ENCODE results near the gene MTMR2.

The MTMR2 gene

DNA sequence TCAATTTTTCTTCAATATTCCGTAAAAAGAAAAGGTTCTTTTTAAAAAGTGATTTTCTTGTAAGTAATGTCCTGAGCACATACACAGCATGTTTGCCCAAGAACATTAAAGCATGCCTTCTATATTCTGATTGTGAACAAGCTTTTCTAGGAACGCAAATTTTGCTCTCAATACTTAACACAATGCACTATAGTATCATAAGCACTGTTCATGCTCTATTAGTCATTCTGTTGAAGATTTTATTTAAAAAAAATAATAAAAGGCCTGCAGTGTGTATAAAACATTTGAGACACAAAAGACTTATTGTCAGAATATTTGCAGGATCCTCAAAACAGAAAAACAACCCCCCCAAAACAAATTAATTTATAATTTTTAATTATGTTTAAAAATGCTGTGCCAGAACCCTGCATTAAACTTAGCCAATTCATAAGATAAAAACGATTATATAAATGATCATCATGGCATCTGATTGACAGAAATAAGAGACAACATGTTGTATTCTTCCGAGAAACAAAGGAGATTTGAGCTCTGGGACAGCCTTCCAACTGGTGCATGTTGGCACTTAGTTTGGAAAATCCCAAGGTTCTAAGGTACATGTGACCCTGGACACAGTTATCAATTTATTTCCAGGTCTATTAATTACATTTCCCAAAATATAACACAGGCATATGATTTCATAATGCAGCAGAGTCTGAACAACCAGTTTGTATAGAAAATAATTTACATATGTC lies 13.1 kb downstream of the MTMR2 start:
- Histone ChIP-seq H3K27me3 (ENCODE audit: control insufficient read depth in 2 of 2, insufficient read depth in 2 of 2, low read length in 2 of 2) (no peaks in the 10 kb centered on the region), H3K27ac (ENCODE audit: low read depth in 2 of 2, low read length in 2 of 2) (no peak overlapping the region), H3K4me3 (ENCODE audit: low read length in 2 of 2) (no peak overlapping the region), H3K9me3 (ENCODE audit: control insufficient read depth in 2 of 2, low read length in 2 of 2) (no peaks in the 10 kb centered on the region), H3K36me3 (ENCODE audit: control insufficient read depth in 2 of 2, insufficient read depth in 2 of 2, low read length in 2 of 2) (no peaks in the 10 kb centered on the region), H3K4me1 (ENCODE audit: control insufficient read depth in 2 of 2, insufficient read depth in 2 of 2, low read length in 2 of 2) (no peaks in the 10 kb centered on the region), H3K9ac (ENCODE audit: low read depth in 1 of 2, low read length in 2 of 2) (no peak overlapping the region)

DNA sequence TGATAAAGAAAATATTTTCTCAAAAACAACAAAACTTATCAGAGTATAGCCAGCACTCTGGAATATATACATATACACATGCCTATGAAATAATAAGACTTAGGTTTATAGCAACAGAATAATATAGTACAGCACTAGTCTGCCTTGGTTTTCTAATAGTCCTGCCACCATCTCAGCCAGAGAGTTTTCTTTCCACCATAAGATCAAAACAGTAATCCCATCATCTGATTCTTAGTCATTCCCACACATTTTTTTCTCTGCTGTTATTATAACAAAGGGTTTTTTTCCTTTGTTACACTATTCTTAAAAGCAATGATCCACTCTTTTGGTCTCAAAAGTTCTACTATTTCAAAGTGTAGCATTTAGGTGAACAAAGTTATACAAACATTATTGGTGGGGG lies 15.1 kb downstream of the MTMR2 start:
- Histone ChIP-seq H3K27me3 (ENCODE audit: control insufficient read depth in 2 of 2, insufficient read depth in 2 of 2, low read length in 2 of 2) (no peaks in the 10 kb centered on the region), H3K4me1 (ENCODE audit: control insufficient read depth in 2 of 2, insufficient read depth in 2 of 2, low read length in 2 of 2) (no peaks in the 10 kb centered on the region), H3K27ac (ENCODE audit: low read depth in 2 of 2, low read length in 2 of 2) (no peak overlapping the region), H3K9me3 (ENCODE audit: control insufficient read depth in 2 of 2, low read length in 2 of 2) (no peaks in the 10 kb centered on the region), H3K36me3 (ENCODE audit: control insufficient read depth in 2 of 2, insufficient read depth in 2 of 2, low read length in 2 of 2) (no peaks in the 10 kb centered on the region), H3K9ac (ENCODE audit: low read depth in 1 of 2, low read length in 2 of 2) (no peak overlapping the region), H3K4me3 (ENCODE audit: low read length in 2 of 2) (no peak overlapping the region)

DNA sequence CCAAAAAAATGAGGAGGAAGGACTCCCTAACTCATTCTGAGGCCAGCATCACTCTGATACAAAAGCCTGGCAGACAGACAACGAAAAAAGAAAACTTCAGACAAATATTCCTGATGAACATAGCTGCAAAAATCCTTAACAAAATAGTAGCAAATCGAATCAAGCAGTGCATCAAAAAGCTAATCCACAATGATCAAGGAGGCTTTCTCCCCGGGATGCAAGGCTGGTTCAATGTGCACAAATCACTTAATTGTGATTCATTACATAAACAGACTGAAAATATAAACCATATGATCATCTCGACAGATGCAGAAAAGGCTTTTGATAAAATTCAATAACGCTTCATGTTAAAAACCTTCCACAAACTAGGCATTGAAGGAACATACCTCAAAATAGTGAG lies 16.4 kb downstream of the MTMR2 start:
- no peak overlapping the region for H3K27ac ChIP-seq (ENCODE audit: low read depth in 2 of 2, low read length in 2 of 2)
- H3K9ac ChIP-seq (ENCODE audit: low read depth in 1 of 2, low read length in 2 of 2), result no peak overlapping the region
- H3K9me3 ChIP-seq (ENCODE audit: control insufficient read depth in 2 of 2, low read length in 2 of 2), result no peaks in the 10 kb centered on the region
- H3K4me1 ChIP-seq (ENCODE audit: control insufficient read depth in 2 of 2, insufficient read depth in 2 of 2, low read length in 2 of 2), result no peaks in the 10 kb centered on the region
- H3K27me3 ChIP-seq (ENCODE audit: control insufficient read depth in 2 of 2, insufficient read depth in 2 of 2, low read length in 2 of 2), result no peaks in the 10 kb centered on the region
- H3K36me3 ChIP-seq (ENCODE audit: control insufficient read depth in 2 of 2, insufficient read depth in 2 of 2, low read length in 2 of 2), result no peaks in the 10 kb centered on the region
- no peak overlapping the region for H3K4me3 ChIP-seq (ENCODE audit: low read length in 2 of 2)

- no peak overlapping the region for H3K27ac ChIP-seq (ENCODE audit: low read depth in 2 of 2, low read length in 2 of 2)
Measured at GRCh38 chr11:95904009-95904650, 19.8 kb downstream of the MTMR2 start.

DNA sequence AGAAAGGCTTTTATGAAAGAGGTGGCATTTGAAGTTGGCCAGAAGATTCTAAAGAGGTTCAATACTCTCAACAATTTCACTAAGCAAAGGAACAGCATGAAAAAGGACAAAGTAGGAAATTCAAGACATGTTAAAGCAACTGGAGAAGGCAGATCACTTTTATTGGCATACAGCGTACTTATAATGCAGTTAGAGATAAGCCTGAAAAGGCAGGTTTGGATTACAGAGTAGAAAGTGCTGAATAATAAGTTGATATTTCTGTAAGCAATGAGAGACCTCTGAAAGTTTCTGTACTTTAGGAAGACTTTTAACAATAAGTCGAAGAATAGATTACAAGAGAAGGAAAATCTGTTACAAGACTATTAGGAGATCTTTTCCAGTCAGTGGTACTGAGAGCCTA lies 25.1 kb downstream of the MTMR2 start:
- Histone ChIP-seq H3K36me3 (ENCODE audit: control insufficient read depth in 2 of 2, insufficient read depth in 2 of 2, low read length in 2 of 2) (no peaks in the 10 kb centered on the region), H3K27ac (ENCODE audit: low read depth in 2 of 2, low read length in 2 of 2) (no peak overlapping the region), H3K9ac (ENCODE audit: low read depth in 1 of 2, low read length in 2 of 2) (no peak overlapping the region), H3K4me3 (ENCODE audit: low read length in 2 of 2) (no peak overlapping the region), H3K4me1 (ENCODE audit: control insufficient read depth in 2 of 2, insufficient read depth in 2 of 2, low read length in 2 of 2) (no peaks in the 10 kb centered on the region), H3K9me3 (ENCODE audit: control insufficient read depth in 2 of 2, low read length in 2 of 2) (no peaks in the 10 kb centered on the region), H3K27me3 (ENCODE audit: control insufficient read depth in 2 of 2, insufficient read depth in 2 of 2, low read length in 2 of 2) (no peaks in the 10 kb centered on the region)

More at GRCh38 chr11:95904009-95904650, 19.8 kb downstream of the MTMR2 start:
- Histone ChIP-seq H3K4me3 (ENCODE audit: low read length in 2 of 2) (no peak overlapping the region), H3K9ac (ENCODE audit: low read depth in 1 of 2, low read length in 2 of 2) (no peak overlapping the region), H3K36me3 (ENCODE audit: control insufficient read depth in 2 of 2, insufficient read depth in 2 of 2, low read length in 2 of 2) (no peaks in the 10 kb centered on the region), H3K4me1 (ENCODE audit: control insufficient read depth in 2 of 2, insufficient read depth in 2 of 2, low read length in 2 of 2) (no peaks in the 10 kb centered on the region), H3K27me3 (ENCODE audit: control insufficient read depth in 2 of 2, insufficient read depth in 2 of 2, low read length in 2 of 2) (no peaks in the 10 kb centered on the region), H3K9me3 (ENCODE audit: control insufficient read depth in 2 of 2, low read length in 2 of 2) (no peaks in the 10 kb centered on the region)

- H3K9me3 ChIP-seq (ENCODE audit: control insufficient read depth in 2 of 2, low read length in 2 of 2), result no peaks in the 10 kb centered on the region
- no peak overlapping the region for H3K9ac ChIP-seq (ENCODE audit: low read depth in 1 of 2, low read length in 2 of 2)
- no peaks in the 10 kb centered on the region for H3K36me3 ChIP-seq (ENCODE audit: control insufficient read depth in 2 of 2, insufficient read depth in 2 of 2, low read length in 2 of 2)
- H3K27ac ChIP-seq (ENCODE audit: low read depth in 2 of 2, low read length in 2 of 2), result no peak overlapping the region
- no peak overlapping the region for H3K4me3 ChIP-seq (ENCODE audit: low read length in 2 of 2)
- peaks cover 0 to 3% of the 10 kb centered on the region in 2 donors for H3K4me1 ChIP-seq (ENCODE audit: control insufficient read depth in 2 of 2, insufficient read depth in 2 of 2, low read length in 2 of 2)
- H3K27me3 ChIP-seq (ENCODE audit: control insufficient read depth in 2 of 2, insufficient read depth in 2 of 2, low read length in 2 of 2), result no peaks in the 10 kb centered on the region
Measured at GRCh38 chr11:95897731-95898130, 26.2 kb downstream of the MTMR2 start.

DNA sequence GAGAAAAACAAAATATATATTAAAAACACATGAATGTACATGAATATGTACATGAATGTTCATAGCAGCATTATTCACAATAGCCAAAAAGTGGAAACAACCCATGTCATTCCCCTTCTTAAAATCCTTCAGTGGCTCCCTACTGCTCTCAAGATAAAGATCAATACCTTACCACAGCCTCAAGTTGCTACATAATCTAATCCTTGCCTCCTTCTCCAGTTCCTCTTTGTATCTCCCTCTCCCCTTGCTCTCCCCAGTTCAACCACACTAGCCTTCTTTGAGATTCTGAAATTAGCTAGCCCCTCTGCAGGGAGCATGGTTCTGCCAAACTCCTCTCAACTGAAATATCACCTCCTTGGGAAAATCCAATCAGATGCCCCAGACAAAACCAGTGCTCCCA lies 28.1 kb downstream of the MTMR2 start:
- peaks cover 11 to 13% of the 10 kb centered on the region in 2 donors for H3K4me1 ChIP-seq (ENCODE audit: control insufficient read depth in 2 of 2, insufficient read depth in 2 of 2, low read length in 2 of 2)
- H3K36me3 ChIP-seq (ENCODE audit: control insufficient read depth in 2 of 2, insufficient read depth in 2 of 2, low read length in 2 of 2), result no peaks in the 10 kb centered on the region
- no peak overlapping the region for H3K27ac ChIP-seq (ENCODE audit: low read depth in 2 of 2, low read length in 2 of 2)
- no peaks in the 10 kb centered on the region for H3K27me3 ChIP-seq (ENCODE audit: control insufficient read depth in 2 of 2, insufficient read depth in 2 of 2, low read length in 2 of 2)
- H3K9me3 ChIP-seq (ENCODE audit: control insufficient read depth in 2 of 2, low read length in 2 of 2), result no peaks in the 10 kb centered on the region
- H3K4me3 ChIP-seq (ENCODE audit: low read length in 2 of 2), result no peak overlapping the region
- no peak overlapping the region for H3K9ac ChIP-seq (ENCODE audit: low read depth in 1 of 2, low read length in 2 of 2)

- no peaks in the 10 kb centered on the region for H3K36me3 ChIP-seq (ENCODE audit: control insufficient read depth in 2 of 2, insufficient read depth in 2 of 2, low read length in 2 of 2)
- no peak overlapping the region for H3K4me3 ChIP-seq (ENCODE audit: low read length in 2 of 2)
- peak overlapping the region; percentile 24 to 41 for H3K27ac ChIP-seq (ENCODE audit: low read depth in 2 of 2, low read length in 2 of 2)
- H3K4me1 ChIP-seq (ENCODE audit: control insufficient read depth in 2 of 2, insufficient read depth in 2 of 2, low read length in 2 of 2), result peaks cover 11 to 13% of the 10 kb centered on the region in 2 donors
- no peak overlapping the region for H3K9ac ChIP-seq (ENCODE audit: low read depth in 1 of 2, low read length in 2 of 2)
- H3K27me3 ChIP-seq (ENCODE audit: control insufficient read depth in 2 of 2, insufficient read depth in 2 of 2, low read length in 2 of 2), result no peaks in the 10 kb centered on the region
- H3K9me3 ChIP-seq (ENCODE audit: control insufficient read depth in 2 of 2, low read length in 2 of 2), result no peaks in the 10 kb centered on the region
Measured at GRCh38 chr11:95892892-95893570, 30.9 kb downstream of the MTMR2 start.

DNA sequence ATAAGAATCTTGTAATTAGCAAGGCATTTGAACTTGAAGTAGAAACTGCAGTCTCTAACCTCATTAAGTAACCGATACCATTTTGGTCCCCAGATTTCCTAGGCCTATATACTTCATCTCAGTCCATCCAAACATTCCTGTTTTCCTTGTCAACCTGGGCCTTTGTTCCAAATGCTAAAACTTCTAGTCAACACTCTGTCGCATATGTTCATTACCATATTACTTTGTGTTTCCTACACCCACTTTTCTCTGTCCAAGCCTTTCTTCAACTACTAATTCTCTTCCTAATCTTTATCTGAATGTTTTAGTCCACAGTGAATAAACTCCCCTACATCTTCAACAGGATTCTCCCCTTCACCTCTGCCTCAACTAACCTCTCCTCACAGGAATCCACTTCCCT lies 31.4 kb downstream of the MTMR2 start:
- H3K9me3 ChIP-seq (ENCODE audit: control insufficient read depth in 2 of 2, low read length in 2 of 2), result no peaks in the 10 kb centered on the region
- H3K4me3 ChIP-seq (ENCODE audit: low read length in 2 of 2), result no peak overlapping the region
- H3K27ac ChIP-seq (ENCODE audit: low read depth in 2 of 2, low read length in 2 of 2), result peak overlapping the region; percentile 24 to 41
- H3K36me3 ChIP-seq (ENCODE audit: control insufficient read depth in 2 of 2, insufficient read depth in 2 of 2, low read length in 2 of 2), result peaks cover 1% of the 10 kb centered on the region in 2 donors
- H3K4me1 ChIP-seq (ENCODE audit: control insufficient read depth in 2 of 2, insufficient read depth in 2 of 2, low read length in 2 of 2), result peaks cover 11 to 13% of the 10 kb centered on the region in 2 donors
- no peak overlapping the region for H3K9ac ChIP-seq (ENCODE audit: low read depth in 1 of 2, low read length in 2 of 2)
- H3K27me3 ChIP-seq (ENCODE audit: control insufficient read depth in 2 of 2, insufficient read depth in 2 of 2, low read length in 2 of 2), result no peaks in the 10 kb centered on the region

All from mucosa of rectum (tissue), 2 donors.